ENCODE measurements around the gene SIGLEC1.
A peak's percentile ranks its signal among the peaks of the same experiment; 100 is the strongest.

SIGLEC1 gene

DNA sequence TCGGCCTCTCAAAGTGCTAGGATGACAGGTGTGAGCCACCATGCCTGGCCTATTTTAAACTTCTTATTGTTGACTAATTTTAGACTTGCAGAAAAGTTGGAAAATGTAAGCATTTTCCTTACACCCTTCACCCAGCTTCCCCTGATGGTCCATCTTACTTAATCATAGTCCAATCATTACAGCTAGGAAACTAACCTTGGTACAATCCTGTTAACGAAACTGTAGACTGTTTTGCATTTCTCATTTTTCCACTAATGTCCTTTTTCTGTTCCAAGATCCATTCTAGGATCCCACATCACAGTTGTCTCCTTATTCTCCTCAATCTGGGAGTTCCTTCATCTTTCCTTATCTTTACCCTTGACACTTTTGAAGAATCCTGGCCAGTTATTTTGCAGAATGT lies 48.5 kb downstream of the SIGLEC1 start:
- TF ChIP-seq, protein P1, sequence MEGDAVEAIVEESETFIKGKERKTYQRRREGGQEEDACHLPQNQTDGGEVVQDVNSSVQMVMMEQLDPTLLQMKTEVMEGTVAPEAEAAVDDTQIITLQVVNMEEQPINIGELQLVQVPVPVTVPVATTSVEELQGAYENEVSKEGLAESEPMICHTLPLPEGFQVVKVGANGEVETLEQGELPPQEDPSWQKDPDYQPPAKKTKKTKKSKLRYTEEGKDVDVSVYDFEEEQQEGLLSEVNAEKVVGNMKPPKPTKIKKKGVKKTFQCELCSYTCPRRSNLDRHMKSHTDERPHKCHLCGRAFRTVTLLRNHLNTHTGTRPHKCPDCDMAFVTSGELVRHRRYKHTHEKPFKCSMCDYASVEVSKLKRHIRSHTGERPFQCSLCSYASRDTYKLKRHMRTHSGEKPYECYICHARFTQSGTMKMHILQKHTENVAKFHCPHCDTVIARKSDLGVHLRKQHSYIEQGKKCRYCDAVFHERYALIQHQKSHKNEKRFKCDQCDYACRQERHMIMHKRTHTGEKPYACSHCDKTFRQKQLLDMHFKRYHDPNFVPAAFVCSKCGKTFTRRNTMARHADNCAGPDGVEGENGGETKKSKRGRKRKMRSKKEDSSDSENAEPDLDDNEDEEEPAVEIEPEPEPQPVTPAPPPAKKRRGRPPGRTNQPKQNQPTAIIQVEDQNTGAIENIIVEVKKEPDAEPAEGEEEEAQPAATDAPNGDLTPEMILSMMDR (IDR thresholded peaks at IDR 0.05), result no peak
- H3K9me3 ChIP-seq, result no peaks in the 10 kb centered on the region
- intact Hi-C loops (cut with DNase I; ENCODE audit: low total_unique reads), result no loop called here
- H3K4me3 ChIP-seq, result no peak overlapping the region
- H3K36me3 ChIP-seq, result peaks cover 0 to 9% (median 8%) of the 10 kb centered on the region in 3 donors
- peaks cover 0 to 15% (median 4%) of the 10 kb centered on the region in 4 donors for H3K4me1 ChIP-seq
- no peak for DNase-seq
- H3K27ac ChIP-seq, result no peak overlapping the region
- H3K27me3 ChIP-seq, result peaks cover 0 to 45% of the 10 kb centered on the region in 2 donors

DNA sequence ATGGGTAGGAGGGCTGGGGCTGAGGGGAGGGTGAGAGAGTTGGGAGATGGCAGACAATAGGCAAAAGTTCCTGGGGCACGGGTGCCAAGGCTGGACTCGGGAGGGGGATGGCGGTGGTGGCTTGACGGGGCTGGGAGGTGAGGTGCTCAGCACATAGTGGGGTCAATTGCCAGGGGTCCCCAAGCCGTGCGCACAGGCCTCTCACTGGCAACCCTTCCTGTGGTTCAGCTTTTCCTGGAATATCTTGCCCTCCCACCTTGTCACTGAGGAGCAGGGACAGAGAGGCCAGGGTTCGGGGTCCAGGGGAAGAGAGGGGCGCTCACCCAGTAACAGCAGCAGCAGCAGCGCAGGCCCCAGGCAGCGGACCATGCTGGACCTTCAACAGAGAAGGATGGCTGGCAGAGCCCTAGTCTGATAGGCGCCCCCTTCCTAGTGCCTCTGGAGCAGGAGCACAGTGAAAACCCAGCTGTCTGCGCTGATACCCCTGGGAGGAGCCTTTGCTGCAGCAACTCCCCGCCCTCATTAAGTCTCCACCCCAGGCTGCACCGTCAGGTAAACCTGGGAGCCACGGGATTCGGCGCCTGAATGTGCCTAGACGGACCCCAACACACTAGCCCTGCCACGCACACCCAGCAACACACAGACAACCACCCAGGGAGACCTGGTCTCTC lies 49.2 kb downstream of the SIGLEC1 start, which contains the start of gene GFRA4:
Gene GFRA4 (minus strand): TSS at position 369 of the 671 bp plus-strand sequence. CDS start 0 bp downstream, at position 369.
- peaks cover 0 to 49% of the 10 kb centered on the region in 2 donors for H3K27me3 ChIP-seq
- intact Hi-C loops (cut with DNase I; ENCODE audit: low total_unique reads), result no loop called here
- DNase-seq, result peak; percentile 15 to 43
- H3K4me1 ChIP-seq, result peaks cover 0 to 15% (median 4%) of the 10 kb centered on the region in 4 donors
- H3K27ac ChIP-seq, result no peak within 1 kb of the TSS
- H3K36me3 ChIP-seq, result peaks cover 0 to 2% (median under 1%) of the 10 kb centered on the region in 3 donors
- no peak within 1 kb of the TSS for H3K4me3 ChIP-seq
- TF ChIP-seq, protein P1 (IDR thresholded peaks at IDR 0.05), result no peak
- H3K9me3 ChIP-seq, result no peaks in the 10 kb centered on the region
